Measurements from ENCODE around the gene ZNF683.
A peak's percentile ranks its signal among the peaks of the same experiment; 100 is the strongest.
"Not testable (repeated sequence)": the region's sequence is repeated elsewhere in the genome, so short reads cannot be mapped to it uniquely, and the experiment has no call there.

Gene ZNF683

GRCh38 chr1:26401891-26402290 lies 29.3 kb upstream of the ZNF683 start:
- Mint-ChIP-seq H3K4me3 (no peak overlapping the region), H3K27ac (no peak overlapping the region), H3K36me3 (ENCODE audit: low read depth) (no peaks in the 10 kb centered on the region), H3K4me1 (ENCODE audit: low read depth) (no peaks in the 10 kb centered on the region), H3K27me3 (peaks cover 41% of the 10 kb centered on the region), H3K9me3 (no peaks in the 10 kb centered on the region)
- intact Hi-C loops (cut with micrococcal nuclease), result no loop called here

GRCh38 chr1:26399034-26399433 lies 26.5 kb upstream of the ZNF683 start:
- H3K36me3 Mint-ChIP-seq (ENCODE audit: low read depth), result no peaks in the 10 kb centered on the region
- intact Hi-C loops (cut with micrococcal nuclease), result loop anchor here (10.0 kb wide), 1 partner anchor 124 kb away; no protein-coding TSS in a partner anchor
- no peak overlapping the region for H3K27ac Mint-ChIP-seq
- H3K4me3 Mint-ChIP-seq, result no peak overlapping the region
- H3K4me1 Mint-ChIP-seq (ENCODE audit: low read depth), result no peaks in the 10 kb centered on the region
- peaks cover 35% of the 10 kb centered on the region for H3K27me3 Mint-ChIP-seq
- no peaks in the 10 kb centered on the region for H3K9me3 Mint-ChIP-seq

GRCh38 chr1:26395754-26396153 lies 23.2 kb upstream of the ZNF683 start:
- intact Hi-C loops (cut with micrococcal nuclease), result loop anchor here (10.0 kb wide), 1 partner anchor 121 kb away; no protein-coding TSS in a partner anchor
- H3K9me3 Mint-ChIP-seq, result no peaks in the 10 kb centered on the region
- H3K4me3 Mint-ChIP-seq, result no peak overlapping the region
- peaks cover 26% of the 10 kb centered on the region for H3K27me3 Mint-ChIP-seq
- H3K4me1 Mint-ChIP-seq (ENCODE audit: low read depth), result peaks cover 21% of the 10 kb centered on the region
- H3K36me3 Mint-ChIP-seq (ENCODE audit: low read depth), result no peaks in the 10 kb centered on the region
- H3K27ac Mint-ChIP-seq, result no peak overlapping the region

- Mint-ChIP-seq H3K4me3 (no peak overlapping the region), H3K9me3 (no peaks in the 10 kb centered on the region), H3K4me1 (ENCODE audit: low read depth) (peaks cover 21% of the 10 kb centered on the region), H3K27ac (no peak overlapping the region), H3K27me3 (peaks cover 40% of the 10 kb centered on the region), H3K36me3 (ENCODE audit: low read depth) (no peaks in the 10 kb centered on the region)
- intact Hi-C loops (cut with micrococcal nuclease), result loop anchor here (10.0 kb wide), 1 partner anchor 117 kb away; no protein-coding TSS in a partner anchor
Measured at GRCh38 chr1:26391450-26391849, 18.9 kb upstream of the ZNF683 start.

- H3K27ac Mint-ChIP-seq, result peak overlapping the region; percentile 39
- H3K4me1 Mint-ChIP-seq (ENCODE audit: low read depth), result peaks cover 30% of the 10 kb centered on the region
- no peaks in the 10 kb centered on the region for H3K9me3 Mint-ChIP-seq
- H3K36me3 Mint-ChIP-seq (ENCODE audit: low read depth), result no peaks in the 10 kb centered on the region
- peaks cover 40% of the 10 kb centered on the region for H3K27me3 Mint-ChIP-seq
- intact Hi-C loops (cut with micrococcal nuclease), result loop anchor here (10.0 kb wide), 2 partner anchors 115 to 215 kb away; partner anchors contain the start of genes CNKSR1 and ZNF593OS
- no peak overlapping the region for H3K4me3 Mint-ChIP-seq
Measured at GRCh38 chr1:26389604-26390247, 17.2 kb upstream of the ZNF683 start.

- Mint-ChIP-seq H3K4me3 (no peak overlapping the region), H3K27ac (no peak overlapping the region), H3K4me1 (ENCODE audit: low read depth) (peaks cover 30% of the 10 kb centered on the region), H3K27me3 (peaks cover 40% of the 10 kb centered on the region), H3K9me3 (no peaks in the 10 kb centered on the region), H3K36me3 (ENCODE audit: low read depth) (no peaks in the 10 kb centered on the region)
- intact Hi-C loops (cut with micrococcal nuclease), result loop anchor here (10.0 kb wide), 1 partner anchor 214 kb away; the partner anchor contains the start of genes CNKSR1 and ZNF593OS
Measured at GRCh38 chr1:26388791-26389445, 16.4 kb upstream of the ZNF683 start.

GRCh38 chr1:26387447-26387846 lies 14.9 kb upstream of the ZNF683 start:
- H3K27ac Mint-ChIP-seq, result no peak overlapping the region
- H3K9me3 Mint-ChIP-seq, result no peaks in the 10 kb centered on the region
- H3K4me3 Mint-ChIP-seq, result no peak overlapping the region
- H3K27me3 Mint-ChIP-seq, result peaks cover 34% of the 10 kb centered on the region
- H3K4me1 Mint-ChIP-seq (ENCODE audit: low read depth), result peaks cover 18% of the 10 kb centered on the region
- intact Hi-C loops (cut with micrococcal nuclease), result loop anchor here (10.0 kb wide), 1 partner anchor 213 kb away; the partner anchor contains the start of genes CNKSR1 and ZNF593OS
- H3K36me3 Mint-ChIP-seq (ENCODE audit: low read depth), result no peaks in the 10 kb centered on the region

GRCh38 chr1:26385063-26385462 lies 12.5 kb upstream of the ZNF683 start:
- H3K36me3 Mint-ChIP-seq (ENCODE audit: low read depth); H3K9me3 Mint-ChIP-seq; H3K27ac Mint-ChIP-seq: not testable (repeated sequence)
- intact Hi-C loops (cut with micrococcal nuclease), result loop anchor here (10.0 kb wide), 1 partner anchor 210 kb away; the partner anchor contains the start of genes CNKSR1 and ZNF593OS
- peak overlapping the region; percentile 64 for H3K4me3 Mint-ChIP-seq
- H3K4me1 Mint-ChIP-seq (ENCODE audit: low read depth), result peaks cover 16% of the 10 kb centered on the region
- peaks cover 25% of the 10 kb centered on the region for H3K27me3 Mint-ChIP-seq

- Mint-ChIP-seq H3K27ac (no peak overlapping the region), H3K9me3 (no peaks in the 10 kb centered on the region), H3K4me3 (no peak overlapping the region), H3K27me3 (peaks cover 17% of the 10 kb centered on the region), H3K4me1 (ENCODE audit: low read depth) (peaks cover 16% of the 10 kb centered on the region), H3K36me3 (ENCODE audit: low read depth) (no peaks in the 10 kb centered on the region)
- intact Hi-C loops (cut with micrococcal nuclease), result loop anchor here (10.0 kb wide), 1 partner anchor 209 kb away; the partner anchor contains the start of genes CNKSR1 and ZNF593OS
Measured at GRCh38 chr1:26384076-26384475, 11.5 kb upstream of the ZNF683 start.

- Mint-ChIP-seq H3K4me3 (no peak overlapping the region), H3K27ac (peak overlapping the region; percentile 91), H3K9me3 (no peaks in the 10 kb centered on the region), H3K4me1 (ENCODE audit: low read depth) (peaks cover 49% of the 10 kb centered on the region), H3K36me3 (ENCODE audit: low read depth) (no peaks in the 10 kb centered on the region), H3K27me3 (peaks cover 12% of the 10 kb centered on the region)
- intact Hi-C loops (cut with micrococcal nuclease), result no loop called here
Measured at GRCh38 chr1:26378879-26379251, 6.3 kb upstream of the ZNF683 start.

- Mint-ChIP-seq H3K27ac (peak overlapping the region; percentile 91), H3K36me3 (ENCODE audit: low read depth) (no peaks in the 10 kb centered on the region), H3K4me1 (ENCODE audit: low read depth) (peaks cover 55% of the 10 kb centered on the region), H3K9me3 (no peaks in the 10 kb centered on the region), H3K27me3 (peaks cover 15% of the 10 kb centered on the region), H3K4me3 (peak overlapping the region; percentile 50)
- intact Hi-C loops (cut with micrococcal nuclease), result no loop called here
Measured at GRCh38 chr1:26378088-26378878, 5.7 kb upstream of the ZNF683 start.

GRCh38 chr1:26376050-26376449 lies 3.5 kb upstream of the ZNF683 start:
- Mint-ChIP-seq H3K27me3 (peaks cover 17% of the 10 kb centered on the region), H3K27ac (no peak overlapping the region), H3K4me1 (ENCODE audit: low read depth) (peaks cover 59% of the 10 kb centered on the region), H3K9me3 (no peaks in the 10 kb centered on the region), H3K4me3 (no peak overlapping the region), H3K36me3 (ENCODE audit: low read depth) (no peaks in the 10 kb centered on the region)
- intact Hi-C loops (cut with micrococcal nuclease), result no loop called here

GRCh38 chr1:26375081-26375480 lies 2.5 kb upstream of the ZNF683 start:
- Mint-ChIP-seq H3K36me3 (ENCODE audit: low read depth) (no peaks in the 10 kb centered on the region), H3K4me1 (ENCODE audit: low read depth) (peaks cover 55% of the 10 kb centered on the region)

GRCh38 chr1:26374361-26374760 lies 1.8 kb upstream of the ZNF683 start:
- H3K9me3 Mint-ChIP-seq; intact Hi-C loops (cut with micrococcal nuclease); H3K4me3 Mint-ChIP-seq; H3K27ac Mint-ChIP-seq; H3K36me3 Mint-ChIP-seq (ENCODE audit: low read depth): not testable (repeated sequence)
- peaks cover 25% of the 10 kb centered on the region for H3K27me3 Mint-ChIP-seq
- H3K4me1 Mint-ChIP-seq (ENCODE audit: low read depth), result peaks cover 55% of the 10 kb centered on the region

More at GRCh38 chr1:26375081-26375480, 2.5 kb upstream of the ZNF683 start:
- Mint-ChIP-seq H3K27me3 (peaks cover 23% of the 10 kb centered on the region), H3K4me3 (no peak overlapping the region), H3K9me3 (no peaks in the 10 kb centered on the region), H3K27ac (no peak overlapping the region)
- intact Hi-C loops (cut with micrococcal nuclease), result no loop called here

Measured in dendritic cell treated with granulocyte-macrophage colony-stimulating factor and Interleukin-4, amounts not matched to agents 40 ng/mL and 50 ng/mL, for 4 days (primary cell).